ENCODE results near the gene TOLLIP. TPM values are rescaled to one million over a fixed set of nuclear protein-coding genes. Genes with fewer than 3 reads are reported as not detected.

Gene TOLLIP
- total RNA-seq, 2 donors from 2014 or later, result 29.6 to 41.0 TPM

- H3K9me3 ChIP-seq, result no peaks in the 10 kb centered on the region
- H3K36me3 ChIP-seq, result peaks cover 19% of the 10 kb centered on the region
- H3K27ac ChIP-seq, result no peak overlapping the region
- TF ChIP-seq, protein P1, sequence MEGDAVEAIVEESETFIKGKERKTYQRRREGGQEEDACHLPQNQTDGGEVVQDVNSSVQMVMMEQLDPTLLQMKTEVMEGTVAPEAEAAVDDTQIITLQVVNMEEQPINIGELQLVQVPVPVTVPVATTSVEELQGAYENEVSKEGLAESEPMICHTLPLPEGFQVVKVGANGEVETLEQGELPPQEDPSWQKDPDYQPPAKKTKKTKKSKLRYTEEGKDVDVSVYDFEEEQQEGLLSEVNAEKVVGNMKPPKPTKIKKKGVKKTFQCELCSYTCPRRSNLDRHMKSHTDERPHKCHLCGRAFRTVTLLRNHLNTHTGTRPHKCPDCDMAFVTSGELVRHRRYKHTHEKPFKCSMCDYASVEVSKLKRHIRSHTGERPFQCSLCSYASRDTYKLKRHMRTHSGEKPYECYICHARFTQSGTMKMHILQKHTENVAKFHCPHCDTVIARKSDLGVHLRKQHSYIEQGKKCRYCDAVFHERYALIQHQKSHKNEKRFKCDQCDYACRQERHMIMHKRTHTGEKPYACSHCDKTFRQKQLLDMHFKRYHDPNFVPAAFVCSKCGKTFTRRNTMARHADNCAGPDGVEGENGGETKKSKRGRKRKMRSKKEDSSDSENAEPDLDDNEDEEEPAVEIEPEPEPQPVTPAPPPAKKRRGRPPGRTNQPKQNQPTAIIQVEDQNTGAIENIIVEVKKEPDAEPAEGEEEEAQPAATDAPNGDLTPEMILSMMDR (IDR thresholded peaks at IDR 0.05), result no peak
- DNase-seq (ENCODE audit: low spot score), result no peak
- peaks cover 0 to 28% of the 10 kb centered on the region in 2 donors for H3K4me1 ChIP-seq
- H3K27me3 ChIP-seq, result no peaks in the 10 kb centered on the region
- H3K4me3 ChIP-seq, result no peak overlapping the region
Measured at GRCh38 chr11:1272531-1272930, 36.9 kb downstream of the TOLLIP start.

GRCh38 chr11:1271927-1272326 is 37.5 kb downstream of the TOLLIP start:
- no peak for DNase-seq (ENCODE audit: low spot score)
- peaks cover 15% of the 10 kb centered on the region for H3K36me3 ChIP-seq
- H3K27ac ChIP-seq, result no peak overlapping the region
- H3K4me1 ChIP-seq, result peaks cover 0 to 27% of the 10 kb centered on the region in 2 donors
- no peak overlapping the region for H3K4me3 ChIP-seq
- TF ChIP-seq, protein P1 (IDR thresholded peaks at IDR 0.05), result no peak
- no peaks in the 10 kb centered on the region for H3K9me3 ChIP-seq
- H3K27me3 ChIP-seq, result no peaks in the 10 kb centered on the region

DNA sequence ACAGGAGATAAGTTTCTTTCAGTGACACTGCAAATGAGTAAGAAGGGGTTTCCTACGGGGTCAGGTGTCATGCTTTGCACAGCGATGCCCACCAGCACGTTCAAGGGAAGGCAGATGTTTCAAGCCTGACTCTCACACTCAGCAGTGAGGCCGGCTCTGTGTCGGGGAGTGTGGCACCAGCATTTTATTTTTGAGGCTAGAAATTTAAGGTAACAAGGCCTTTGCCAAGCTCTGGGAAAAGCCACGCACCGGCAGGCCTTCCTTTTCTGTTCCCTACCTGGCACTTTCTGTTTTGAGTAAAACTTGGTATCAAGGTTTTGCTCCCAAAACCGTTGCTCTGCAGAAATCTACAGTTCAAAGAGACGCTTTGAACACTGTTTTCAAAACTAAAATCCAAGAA is 38.0 kb downstream of the TOLLIP start:
- Histone ChIP-seq H3K27ac (no peak overlapping the region), H3K36me3 (peaks cover 10% of the 10 kb centered on the region), H3K4me3 (no peak overlapping the region), H3K4me1 (peaks cover 0 to 22% of the 10 kb centered on the region in 2 donors), H3K27me3 (no peaks in the 10 kb centered on the region), H3K9me3 (no peaks in the 10 kb centered on the region)
- DNase-seq (ENCODE audit: low spot score), result no peak
- TF ChIP-seq, protein P1 (IDR thresholded peaks at IDR 0.05), result no peak

DNA sequence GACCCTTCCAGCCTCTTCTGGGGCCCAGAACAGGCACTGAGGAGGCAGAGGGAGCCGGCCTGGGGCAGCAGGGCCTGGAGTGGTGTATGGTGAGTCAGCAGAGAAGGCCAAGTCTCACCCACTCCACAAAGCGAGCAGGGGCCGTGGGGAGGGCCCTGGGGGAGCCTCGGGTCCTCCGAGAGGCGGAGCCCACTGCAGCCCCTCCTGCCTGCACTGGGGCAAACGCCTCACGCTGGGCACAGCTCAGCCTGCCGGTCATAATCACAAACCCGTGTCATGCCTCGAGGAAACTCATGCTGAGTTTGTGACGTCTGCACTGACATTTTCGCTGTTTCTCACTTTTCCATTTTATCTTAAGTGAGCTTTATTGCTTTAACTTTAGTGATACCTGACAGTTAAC is 38.4 kb downstream of the TOLLIP start:
- TF ChIP-seq, protein P1 (IDR thresholded peaks at IDR 0.05), result no peak
- H3K9me3 ChIP-seq, result no peaks in the 10 kb centered on the region
- DNase-seq (ENCODE audit: low spot score), result no peak

GRCh38 chr11:1270476-1270875 is 39.0 kb downstream of the TOLLIP start:
- peaks cover 0 to 12% of the 10 kb centered on the region in 2 donors for H3K4me1 ChIP-seq
- peaks cover 6% of the 10 kb centered on the region for H3K36me3 ChIP-seq
- H3K27ac ChIP-seq, result no peak overlapping the region
- TF ChIP-seq, protein P1 (IDR thresholded peaks at IDR 0.05), result no peak
- H3K27me3 ChIP-seq, result no peaks in the 10 kb centered on the region
- H3K4me3 ChIP-seq, result no peak overlapping the region
- no peaks in the 10 kb centered on the region for H3K9me3 ChIP-seq
- no peak for DNase-seq (ENCODE audit: low spot score)

More for the DNA sequence above, 38.4 kb downstream of the TOLLIP start:
- Histone ChIP-seq H3K4me3 (no peak overlapping the region), H3K4me1 (peaks cover 0 to 18% of the 10 kb centered on the region in 2 donors), H3K36me3 (peaks cover 6% of the 10 kb centered on the region), H3K27me3 (no peaks in the 10 kb centered on the region), H3K27ac (no peak overlapping the region)

GRCh38 chr11:1269957-1270356 is 39.5 kb downstream of the TOLLIP start:
- no peaks in the 10 kb centered on the region for H3K9me3 ChIP-seq
- H3K4me1 ChIP-seq, result peaks cover 0 to 11% of the 10 kb centered on the region in 2 donors
- no peak overlapping the region for H3K4me3 ChIP-seq
- H3K27me3 ChIP-seq, result no peaks in the 10 kb centered on the region
- DNase-seq (ENCODE audit: low spot score), result no peak
- peaks cover 4% of the 10 kb centered on the region for H3K36me3 ChIP-seq
- H3K27ac ChIP-seq, result no peak overlapping the region
- TF ChIP-seq, protein P1 (IDR thresholded peaks at IDR 0.05), result no peak
